NCI-H1694 (cell line): ENCODE measurements around the gene C10orf71.

Experiments used
- DNase-seq: peaks from one replicate; lab custom pipeline; 2025; lab: John Stamatoyannopoulos, UW

Gene C10orf71

DNA sequence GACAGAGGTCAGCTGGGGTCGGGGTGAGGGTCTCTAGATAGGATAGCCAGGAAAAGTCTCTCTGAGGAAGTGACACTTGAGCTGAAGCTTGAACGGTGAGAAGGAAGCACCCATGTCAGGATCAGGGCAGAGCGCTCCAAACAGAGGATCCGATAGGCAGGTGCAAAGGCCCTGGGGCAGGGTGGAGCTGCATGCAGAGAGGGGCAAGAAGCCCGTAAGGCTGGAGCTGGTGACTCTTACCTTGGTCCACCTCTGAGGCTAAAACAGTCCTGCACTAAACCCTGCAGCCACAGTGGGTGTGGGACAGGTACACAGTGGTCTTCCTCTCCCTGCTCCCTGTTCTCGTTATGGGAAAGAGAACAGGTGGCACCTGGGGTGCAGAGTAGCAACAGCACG lies 5.8 kb upstream of the C10orf71 start:
- DNase-seq, result no peak

DNA sequence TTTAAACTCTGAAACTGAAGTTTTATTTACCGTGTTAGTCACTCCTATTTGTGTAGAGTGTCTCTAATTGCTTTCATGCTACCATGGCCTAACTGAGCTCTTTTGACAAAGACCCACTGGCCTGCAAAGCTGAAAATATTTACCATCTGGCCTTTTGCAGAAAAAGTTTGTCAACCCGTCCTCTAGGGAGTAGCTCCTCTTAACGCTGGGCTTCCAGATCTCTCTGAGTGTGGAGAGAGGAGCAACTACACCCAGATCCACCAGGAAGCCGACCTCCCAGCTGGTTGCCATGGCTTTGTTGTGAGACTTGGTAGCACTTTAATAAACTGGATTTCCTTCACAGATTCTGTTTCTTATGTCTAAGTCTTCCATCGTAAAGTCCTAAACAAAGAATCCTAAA lies 4.2 kb upstream of the C10orf71 start:
- no peak for DNase-seq

DNA sequence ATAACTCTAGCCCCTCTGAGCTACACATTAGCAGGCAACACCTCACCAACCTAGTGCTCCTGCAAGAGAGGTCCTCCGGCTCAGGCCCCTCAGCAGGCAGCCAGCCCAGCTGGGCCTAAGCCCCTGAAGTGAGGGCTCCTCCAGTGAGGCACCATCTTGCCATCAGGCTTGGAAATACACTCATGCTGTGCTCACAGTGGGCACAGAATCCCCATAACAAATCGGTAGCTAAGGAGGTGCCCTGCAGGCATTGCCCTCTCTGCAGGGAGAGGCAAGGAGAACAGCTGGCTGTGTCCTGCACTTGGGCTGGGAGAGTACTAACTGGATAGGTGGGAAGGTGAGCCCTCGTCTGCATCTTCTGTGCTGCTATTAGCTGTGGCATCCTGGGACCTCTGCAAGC lies 3.7 kb upstream of the C10orf71 start:
- DNase-seq, result no peak

DNA sequence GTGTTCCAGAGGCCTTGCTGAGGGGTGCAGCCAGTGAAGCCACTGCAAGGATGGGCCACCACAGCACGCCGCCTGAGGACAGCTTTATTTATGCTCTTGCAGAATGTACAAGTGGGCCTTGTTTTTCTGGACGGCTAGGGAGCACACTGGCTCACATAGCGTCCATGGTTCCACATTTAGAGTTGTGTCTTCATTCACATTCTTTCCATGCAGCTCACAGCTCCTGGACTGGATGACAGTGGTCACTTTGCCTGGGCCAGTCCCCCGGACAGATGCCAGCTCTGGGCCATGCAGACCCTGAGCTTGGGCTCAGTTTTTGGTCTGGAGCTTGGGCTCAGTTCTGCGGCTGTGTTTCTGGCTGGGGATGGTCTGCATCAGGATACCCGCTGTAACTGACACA lies 2.6 kb upstream of the C10orf71 start:
- DNase-seq, result no peak

DNA sequence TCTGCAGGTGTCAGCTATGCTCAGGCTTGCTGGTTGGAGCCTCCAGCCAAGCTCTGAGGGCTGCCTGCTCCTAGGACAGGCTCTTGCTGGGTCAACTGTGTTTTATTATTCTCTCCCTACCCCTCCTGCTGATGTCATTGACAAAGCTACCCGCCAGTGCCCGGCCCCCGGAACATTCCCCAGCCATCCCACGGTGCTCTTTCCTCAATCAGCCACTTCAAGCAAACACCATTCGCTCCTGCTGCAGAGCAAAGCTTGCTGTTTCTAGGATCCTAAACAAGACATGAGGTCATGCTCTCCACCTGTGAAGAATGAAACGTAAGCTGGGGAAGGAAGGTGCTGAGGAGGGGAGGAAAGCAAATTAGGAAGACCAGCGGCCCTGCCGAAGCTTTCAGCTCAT lies 2.1 kb upstream of the C10orf71 start:
- no peak for DNase-seq

DNA sequence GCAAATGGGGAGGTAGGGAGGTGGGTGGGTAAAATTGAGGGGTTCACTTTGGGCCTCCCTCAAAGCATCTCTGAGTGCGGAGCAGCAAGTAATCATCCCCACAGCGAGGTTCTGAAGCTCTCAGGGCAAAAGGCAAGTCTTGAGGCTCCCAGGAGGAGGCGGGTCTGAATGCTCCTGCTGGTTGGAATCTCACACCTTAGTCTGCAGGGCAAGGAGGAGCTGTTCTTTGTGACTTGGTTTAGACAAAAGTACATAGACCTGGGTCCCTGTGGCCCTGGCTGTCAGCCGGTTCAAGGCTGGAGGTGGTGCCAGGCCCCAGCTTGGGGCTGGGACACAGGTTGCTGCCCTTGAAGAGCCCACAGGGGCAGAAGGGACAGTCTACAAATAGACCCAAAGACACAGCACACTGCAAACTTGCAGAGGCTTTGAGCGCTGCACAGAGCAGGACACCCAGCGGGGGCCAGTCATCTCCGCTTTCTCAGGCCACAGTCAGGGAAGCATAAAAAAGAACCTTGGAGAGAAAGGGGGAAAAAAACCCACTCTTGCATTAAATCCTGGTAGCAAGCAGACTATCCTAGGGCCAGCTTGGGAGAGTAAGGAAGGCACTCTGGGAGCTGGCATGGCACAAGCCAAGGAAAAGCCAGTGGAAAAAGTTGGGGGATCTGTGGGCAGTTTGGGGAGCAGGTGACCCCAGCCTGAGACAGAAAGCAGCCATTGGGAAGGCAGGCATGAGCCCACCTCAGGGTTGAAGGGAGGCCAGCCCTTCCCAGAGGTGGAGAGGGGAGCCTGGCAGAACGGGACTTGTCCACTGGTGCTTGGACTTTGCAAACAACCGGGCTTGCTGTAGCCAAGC lies 926 bp upstream of the C10orf71 start:
- DNase-seq, result no peak

DNA sequence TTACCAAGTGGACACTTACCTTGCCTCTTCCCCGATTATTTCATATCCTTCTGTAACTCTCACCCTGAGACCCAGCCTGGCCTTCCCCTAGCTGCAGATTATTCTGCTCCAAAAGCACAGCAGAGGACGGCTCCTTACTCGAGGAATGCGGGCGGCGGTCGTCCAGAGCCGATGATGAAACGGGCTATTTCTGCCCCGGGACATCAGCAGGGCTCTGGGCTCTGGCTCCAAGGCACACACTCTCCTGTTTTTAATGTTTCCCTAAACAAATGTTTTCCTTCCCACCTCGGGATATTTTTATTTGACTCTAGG lies 343 bp upstream of the C10orf71 start:
- DNase-seq, result no peak

DNA sequence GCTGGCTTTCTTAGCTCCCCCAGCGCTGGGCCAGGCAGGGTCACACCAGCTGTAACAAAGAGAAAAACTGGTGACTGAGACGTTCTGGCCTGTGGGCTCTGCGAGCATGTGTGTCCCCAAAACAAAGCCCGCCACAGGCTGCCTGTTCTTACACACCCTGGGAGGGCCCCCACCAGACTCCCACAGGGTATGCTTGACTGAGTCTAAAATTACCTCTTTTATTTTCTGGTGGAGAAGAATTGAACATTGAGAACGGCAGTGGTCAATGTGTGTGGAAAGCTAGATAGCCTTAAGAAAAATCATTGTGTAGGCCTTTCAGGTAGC lies 808 bp downstream of the C10orf71 start:
- no peak for DNase-seq

DNA sequence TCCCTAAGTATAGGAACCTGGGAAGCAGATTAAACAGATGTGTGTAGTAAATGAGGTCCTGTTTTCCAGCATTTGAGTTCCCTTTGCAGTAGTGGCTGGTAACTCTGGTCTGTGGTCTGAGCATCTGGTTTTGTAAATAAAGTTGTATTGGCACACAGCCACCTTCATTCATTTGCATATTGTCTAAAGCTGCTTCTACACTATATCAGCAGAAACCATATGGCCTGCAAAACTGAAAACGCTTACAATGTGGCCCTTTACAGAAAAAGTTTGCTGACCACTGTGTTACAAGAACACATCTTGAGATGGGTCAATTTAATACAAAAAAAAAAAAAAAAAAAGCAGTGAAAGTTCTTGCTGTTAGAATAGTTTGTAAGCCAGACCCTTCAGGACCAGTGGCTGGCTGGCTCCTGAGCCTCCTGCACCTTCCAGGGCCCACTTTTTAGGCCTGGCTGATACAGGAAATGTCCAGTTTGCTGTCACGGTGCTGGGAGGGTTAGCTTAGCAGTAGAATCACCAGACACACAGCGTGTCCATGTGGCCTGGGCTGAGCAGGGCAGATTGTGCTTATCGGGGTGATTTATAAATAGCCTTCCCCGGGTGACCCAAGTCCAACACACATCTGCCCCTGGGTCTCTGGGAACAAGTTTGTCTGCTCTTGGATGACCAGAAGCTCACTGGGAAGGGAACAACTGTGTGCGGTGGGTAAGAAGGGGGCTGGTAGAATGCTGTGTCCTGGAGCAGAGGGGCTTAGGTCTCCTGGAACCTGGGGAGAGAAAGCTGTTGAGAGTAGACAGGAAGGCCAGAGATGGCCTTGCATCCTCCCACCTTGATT lies 1.4 kb downstream of the C10orf71 start:
- no peak for DNase-seq

DNA sequence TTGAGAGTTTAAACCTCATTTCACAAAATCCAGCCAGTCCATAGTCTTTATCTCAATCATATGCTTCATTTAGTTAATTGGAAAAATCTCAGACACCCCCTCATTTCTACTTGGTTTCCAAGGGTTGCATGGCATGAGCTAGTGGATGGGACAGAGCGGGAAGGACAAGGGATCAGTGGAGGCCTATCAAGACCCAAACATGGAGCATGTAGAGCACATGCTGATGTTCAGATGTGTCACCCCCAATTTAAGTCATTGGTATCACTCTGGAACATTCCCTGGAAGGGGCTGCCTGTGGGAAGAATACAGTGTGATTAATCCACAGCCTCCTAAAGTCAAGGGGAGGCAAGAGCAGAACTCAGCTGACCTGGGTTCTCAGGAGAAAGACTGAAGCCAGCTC lies 2.3 kb downstream of the C10orf71 start:
- DNase-seq, result no peak

DNA sequence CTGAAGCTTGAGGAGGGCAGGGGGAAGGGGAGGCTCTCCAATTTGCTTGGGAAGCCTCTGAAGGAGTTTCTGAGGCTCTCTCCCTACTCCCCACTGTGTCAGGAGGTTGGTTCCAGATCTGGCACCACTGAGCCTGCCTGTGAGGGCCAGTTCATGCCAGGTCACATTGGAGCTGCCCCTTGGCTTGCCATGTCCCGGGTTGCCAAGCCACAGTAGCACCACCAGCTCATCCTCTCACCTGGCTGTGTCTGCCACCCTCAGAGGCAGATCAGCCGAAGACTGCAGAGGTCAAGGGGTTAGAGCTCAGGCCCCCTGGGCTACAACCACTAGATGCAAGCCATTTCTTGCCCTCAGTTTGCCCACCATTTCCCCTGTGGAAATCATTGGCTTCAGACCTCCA lies 3.1 kb downstream of the C10orf71 start:
- no peak for DNase-seq

DNA sequence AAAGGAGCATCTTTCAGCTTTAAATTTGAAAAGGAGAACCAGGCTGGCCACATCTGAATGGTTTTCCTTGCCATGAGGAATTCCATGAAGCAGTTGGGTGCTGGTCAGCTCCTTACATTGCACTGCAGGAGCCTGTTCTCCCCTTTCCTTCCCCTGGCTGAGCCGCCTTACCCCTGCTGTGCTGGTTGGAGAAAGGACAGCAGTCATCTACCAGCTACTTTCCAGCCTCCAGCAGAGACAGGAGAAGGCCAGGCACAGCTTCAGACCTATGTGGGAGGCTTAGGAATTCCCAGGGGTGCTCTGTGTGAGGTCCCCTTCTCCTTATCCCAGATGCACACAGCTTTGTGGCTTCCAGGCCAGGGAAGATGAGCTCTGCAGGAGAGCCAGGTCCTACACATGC lies 4.7 kb downstream of the C10orf71 start:
- DNase-seq, result no peak

DNA sequence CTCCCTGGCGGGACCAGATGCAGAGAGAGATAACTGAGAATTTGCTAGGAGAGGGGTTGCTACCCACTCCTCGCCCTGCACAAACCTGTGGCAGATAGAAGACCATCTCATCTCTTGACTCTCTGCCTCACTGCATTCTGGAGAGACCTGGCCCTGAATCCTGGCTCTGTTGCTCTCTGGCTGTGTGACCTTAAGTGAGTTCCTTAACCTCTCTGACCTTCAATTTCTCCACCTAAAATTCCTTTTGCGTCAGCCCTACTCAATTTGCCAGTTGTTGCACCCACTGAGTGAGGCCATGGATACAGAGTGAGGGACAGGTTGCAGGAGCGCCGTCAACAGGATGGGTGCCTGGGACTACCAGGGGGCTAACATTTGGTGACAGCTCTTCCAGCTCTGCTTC lies 5.2 kb downstream of the C10orf71 start:
- DNase-seq, result no peak

DNA sequence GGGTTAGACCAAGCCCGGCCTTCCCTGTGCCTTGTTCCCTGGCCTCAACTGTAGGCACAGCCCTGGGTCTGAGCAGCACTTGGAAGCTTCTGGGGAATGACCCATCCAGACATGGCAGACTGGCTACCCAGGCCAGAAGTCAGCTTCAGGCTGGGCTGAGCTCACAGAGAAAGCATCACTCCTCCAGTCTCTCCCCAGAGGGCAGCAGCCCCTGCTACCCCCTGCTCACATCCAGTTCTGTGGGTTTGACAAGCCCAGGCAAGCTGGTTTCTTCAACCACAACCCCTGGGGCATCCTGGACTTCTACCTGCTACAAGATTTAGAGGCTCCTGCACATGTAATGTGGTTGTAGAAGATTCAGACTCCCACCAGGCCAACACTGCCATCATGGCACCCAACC lies 9.0 kb downstream of the C10orf71 start:
- no peak for DNase-seq

DNA sequence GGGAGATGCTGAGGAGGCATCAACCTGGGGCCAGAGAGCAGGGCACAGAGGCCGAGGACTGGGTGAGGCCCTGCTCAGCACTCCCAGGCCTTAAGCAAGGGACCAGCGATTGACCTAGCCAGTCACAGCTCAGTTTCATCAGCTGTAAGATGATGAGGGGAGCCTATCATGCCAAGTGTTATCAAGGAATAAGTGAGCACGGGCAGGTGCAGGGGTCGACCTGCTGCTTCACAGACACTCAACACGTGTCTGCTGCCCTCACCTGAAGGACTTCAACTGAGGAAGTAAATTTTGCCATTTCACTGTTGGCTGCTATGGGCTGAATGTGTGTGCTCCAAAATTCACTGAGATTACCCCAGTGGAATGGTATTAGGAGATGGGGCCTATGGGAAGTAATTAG lies 9.9 kb downstream of the C10orf71 start:
- no peak for DNase-seq

DNA sequence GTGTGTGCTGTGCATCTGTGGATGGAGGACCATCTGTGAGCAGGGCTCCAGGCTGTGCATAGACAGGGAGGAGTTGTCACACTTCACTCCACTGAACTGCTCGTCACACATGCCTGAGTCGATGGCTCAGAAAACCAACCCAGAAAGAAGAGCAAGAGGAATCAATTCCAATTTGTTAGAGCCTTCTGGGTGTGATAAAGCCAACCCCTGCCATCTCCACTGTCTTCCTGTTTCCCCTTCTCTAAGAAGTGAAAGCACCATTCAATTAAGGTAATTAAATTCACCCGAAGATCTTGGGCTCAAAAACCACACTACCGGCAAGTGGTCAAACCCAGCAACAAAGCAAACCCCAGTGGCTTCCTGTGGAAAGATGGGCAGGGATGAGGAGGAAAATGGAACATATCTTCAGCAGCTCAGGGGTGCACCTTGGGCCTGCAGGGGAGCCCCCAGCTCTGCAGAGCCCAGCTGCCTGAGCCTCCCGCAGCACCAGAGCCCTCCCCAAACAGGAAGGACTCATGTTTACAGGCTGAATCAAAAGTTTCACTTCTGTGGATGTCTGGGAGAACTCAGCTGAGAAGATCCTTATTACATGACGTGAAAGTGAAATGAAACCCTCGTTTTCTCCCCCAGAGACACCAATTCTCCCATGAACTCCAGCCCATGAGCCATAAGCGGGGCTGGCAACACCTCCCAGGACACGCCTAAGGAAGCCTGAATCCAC lies 10.9 kb downstream of the C10orf71 start:
- DNase-seq, result no peak

DNA sequence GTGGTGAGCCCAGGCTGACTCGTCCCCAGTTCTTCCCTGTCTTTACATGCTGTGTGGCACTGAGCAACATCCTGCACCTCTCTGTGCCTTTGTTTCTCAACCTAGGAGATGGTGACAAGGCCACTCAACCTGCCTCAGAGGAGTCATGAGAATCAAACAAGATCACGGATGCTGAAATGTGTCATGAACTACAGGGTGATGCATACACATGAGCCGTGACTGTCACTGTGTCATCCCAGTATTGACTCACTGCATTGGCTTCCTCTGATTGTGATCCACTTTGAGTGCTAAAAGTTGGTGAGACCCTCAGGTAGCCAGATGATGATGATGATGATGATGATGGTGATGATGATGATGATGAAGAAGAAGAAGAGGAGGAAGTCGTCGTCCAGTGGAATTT lies 11.5 kb downstream of the C10orf71 start:
- DNase-seq, result no peak

DNA sequence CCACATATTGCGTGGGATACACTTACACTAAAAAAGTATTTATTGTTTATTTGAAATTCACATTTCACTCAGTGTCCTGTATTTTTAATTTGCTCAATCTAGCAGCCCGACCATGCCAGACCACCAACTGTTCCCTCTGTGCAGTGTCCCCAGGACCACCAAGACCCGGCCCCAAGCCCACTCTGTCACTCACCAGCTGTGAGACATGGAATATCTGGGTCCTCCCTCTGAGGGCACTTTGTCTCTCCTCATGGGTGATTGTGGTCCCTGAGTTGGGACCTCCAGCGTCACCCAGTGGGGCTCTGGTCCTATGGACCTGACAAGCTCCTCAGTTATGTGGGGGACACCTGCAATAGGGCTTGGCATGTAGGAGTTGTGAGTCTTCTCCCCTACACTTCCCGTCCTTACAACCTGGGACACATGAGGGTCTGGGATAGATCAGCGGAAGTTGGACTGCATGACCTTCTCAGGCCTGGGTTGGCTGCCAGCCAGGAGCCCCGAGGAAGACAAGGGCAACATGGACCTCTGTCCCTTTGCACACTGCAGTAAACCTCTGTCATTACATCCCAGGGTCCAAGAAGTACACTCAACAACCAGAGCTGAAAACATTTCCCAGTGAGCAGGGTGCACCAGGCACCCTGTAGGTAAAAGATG lies 12.1 kb downstream of the C10orf71 start:
- DNase-seq, result no peak

DNA sequence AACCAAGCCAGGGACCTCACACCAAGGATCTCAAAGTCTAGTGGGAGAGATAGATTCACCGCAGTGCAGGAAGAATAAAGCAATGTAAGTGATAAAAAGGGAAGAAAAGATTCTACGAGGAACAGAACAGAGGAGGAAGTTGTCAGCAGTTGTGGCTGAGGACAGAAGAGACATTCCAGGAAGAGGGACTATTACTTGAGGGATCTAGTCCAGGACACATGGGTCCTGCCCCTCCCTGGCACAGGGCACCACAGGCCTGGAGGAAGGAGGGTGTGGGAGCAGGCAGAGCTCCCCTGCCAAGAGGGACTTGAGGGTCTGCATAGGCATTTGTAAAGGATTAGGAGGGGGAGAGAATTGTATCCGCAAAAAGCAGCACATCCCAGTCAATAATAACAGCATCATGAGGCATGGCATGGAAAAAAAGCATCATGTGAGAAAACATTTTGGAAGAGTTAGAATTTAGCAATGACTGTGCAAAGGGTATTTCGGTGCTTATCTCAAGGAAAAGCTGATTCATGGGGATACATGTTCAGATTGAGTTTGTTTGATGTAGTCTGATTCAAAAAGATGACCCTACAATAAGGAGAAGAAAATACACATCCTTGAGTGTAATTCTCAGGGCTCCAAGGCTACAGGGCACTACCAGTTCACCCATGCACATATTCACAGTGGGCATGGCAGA lies 12.7 kb downstream of the C10orf71 start:
- DNase-seq, result no peak

DNA sequence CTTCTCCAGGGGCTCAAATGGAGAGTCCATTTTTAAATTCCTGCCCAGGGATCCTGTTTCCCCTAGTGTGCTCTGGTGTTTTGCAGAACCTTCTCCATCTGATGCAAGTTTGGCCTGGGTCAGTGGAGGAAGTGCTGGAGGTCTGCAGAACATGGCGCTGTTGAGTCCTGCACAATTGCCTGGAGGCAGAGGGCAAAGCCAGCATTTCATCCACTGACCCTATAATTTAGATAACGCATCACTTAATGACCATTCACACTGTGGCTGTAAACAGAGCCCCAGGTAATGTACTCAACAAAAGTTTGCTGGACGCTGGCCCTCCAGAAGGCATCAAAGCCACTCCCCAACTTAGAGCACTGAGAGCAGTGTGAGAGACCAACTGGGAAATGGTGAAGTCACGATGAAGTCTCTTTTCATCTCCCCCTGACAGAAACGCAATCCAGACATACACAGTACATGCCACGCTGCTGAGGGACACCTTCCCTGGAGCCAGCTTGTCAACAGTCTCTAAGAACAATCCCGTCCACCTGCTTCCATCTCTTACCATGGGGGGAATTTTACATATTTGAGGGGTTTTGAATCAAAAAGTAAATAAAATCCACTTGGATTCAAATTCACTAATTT lies 13.4 kb downstream of the C10orf71 start:
- DNase-seq, result no peak

DNA sequence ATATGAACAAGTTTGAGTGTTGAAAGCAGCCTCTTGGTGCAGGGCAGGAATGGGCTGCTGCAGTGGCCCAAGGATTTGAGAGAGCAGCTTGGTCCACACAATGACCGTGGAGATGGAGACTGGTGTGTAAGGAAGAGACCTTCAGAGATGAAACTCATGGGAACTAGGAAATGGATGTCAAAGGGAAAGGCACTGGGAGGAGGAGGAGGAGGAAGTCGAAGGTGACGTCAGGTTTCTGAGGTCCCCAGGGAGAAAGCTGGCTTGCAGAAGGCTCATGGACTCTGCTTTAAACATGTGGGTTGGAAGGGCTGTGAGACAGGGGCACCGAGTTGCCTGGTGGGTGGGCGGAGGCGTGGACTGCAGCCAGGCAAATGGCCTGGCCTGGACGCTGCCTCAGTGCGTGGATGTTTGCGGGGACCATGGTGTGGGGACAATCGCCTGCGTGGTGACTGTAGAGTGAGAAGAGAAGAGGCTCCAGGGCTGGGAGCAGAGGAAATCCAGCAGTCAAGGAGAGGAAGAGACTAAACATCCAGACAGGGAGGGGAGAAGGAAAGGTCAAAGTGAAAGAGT lies 14.6 kb downstream of the C10orf71 start:
- DNase-seq, result no peak
